ENCODE results near the gene CCDC13.
A peak's percentile ranks its signal among the peaks of the same experiment; 100 is the strongest.
"Not testable (repeated sequence)": the region's sequence is repeated elsewhere in the genome, so short reads cannot be mapped to it uniquely, and the experiment has no call there.

CCDC13 gene

GRCh38 chr3:42772670-42773408, at the start of gene CCDC13:
CCDC13 (minus strand) TSS chr3:42773253; CDS start chr3:42758345, 14,908 bp downstream.
- DNase-seq = peak; percentile 50

GRCh38 chr3:42822828-42823227, 49.8 kb upstream of the CCDC13 start:
- no peak for DNase-seq

- no peak for DNase-seq
These were observed 47.6 kb upstream of the CCDC13 start for GRCh38 chr3:42820746-42821051.

GRCh38 chr3:42819351-42819965, 46.4 kb upstream of the CCDC13 start:
- no peak for DNase-seq

- DNase-seq = no peak
These were observed 42.8 kb upstream of the CCDC13 start for GRCh38 chr3:42815826-42816225.

- no peak for DNase-seq
These were observed 42.0 kb upstream of the CCDC13 start for GRCh38 chr3:42814914-42815507.

GRCh38 chr3:42814246-42814645, 41.2 kb upstream of the CCDC13 start:
- no peak for DNase-seq

- DNase-seq = not testable (repeated sequence)
These were observed 38.2 kb upstream of the CCDC13 start for GRCh38 chr3:42811118-42811883.

GRCh38 chr3:42810706-42811105, 37.7 kb upstream of the CCDC13 start:
- not testable (repeated sequence) for DNase-seq

GRCh38 chr3:42809202-42809601, 36.1 kb upstream of the CCDC13 start, which contains the start of gene ACKR2:
ACKR2 (plus strand) TSS chr3:42809445; CDS start chr3:42864503, 55,058 bp downstream.
- no peak for DNase-seq

- DNase-seq = no peak
These were observed 34.9 kb upstream of the CCDC13 start for GRCh38 chr3:42807929-42808328.

GRCh38 chr3:42805141-42805821, 32.2 kb upstream of the CCDC13 start:
- no peak for DNase-seq

GRCh38 chr3:42804831-42805132, 31.7 kb upstream of the CCDC13 start:
- no peak for DNase-seq

- DNase-seq = peak; percentile 91
These were observed 31.2 kb upstream of the CCDC13 start, which contains the start of gene HIGD1A for GRCh38 chr3:42804106-42804830. HIGD1A (minus strand) TSS chr3:42804490; CDS start chr3:42794253, 10,237 bp downstream.

- peak; percentile 49 for DNase-seq
These were observed 30.5 kb upstream of the CCDC13 start for GRCh38 chr3:42803414-42804105.

- no peak for DNase-seq
These were observed 29.9 kb upstream of the CCDC13 start for GRCh38 chr3:42802876-42803413.

- no peak for DNase-seq
These were observed 28.7 kb upstream of the CCDC13 start for GRCh38 chr3:42801784-42802183.

GRCh38 chr3:42801048-42801620, 28.1 kb upstream of the CCDC13 start:
- no peak for DNase-seq

- DNase-seq = no peak
These were observed 27.2 kb upstream of the CCDC13 start for GRCh38 chr3:42800251-42800650.

GRCh38 chr3:42799376-42799775, 26.3 kb upstream of the CCDC13 start:
- no peak for DNase-seq

GRCh38 chr3:42796332-42796885, 23.4 kb upstream of the CCDC13 start:
- DNase-seq = no peak
